GM19395 (cell line): Measurements from ENCODE around the gene PCDHA12.

Experiments used
- ATAC-seq: cut with Tn5 transposase; IDR thresholded peaks from one replicate; pipeline ENCODE4 v1.9.1; 2021; ENCODE audit warnings: mild to moderate bottlenecking, moderate library complexity; ENCODE audit not compliant: unreplicated experiment

The PCDHA12 gene

DNA sequence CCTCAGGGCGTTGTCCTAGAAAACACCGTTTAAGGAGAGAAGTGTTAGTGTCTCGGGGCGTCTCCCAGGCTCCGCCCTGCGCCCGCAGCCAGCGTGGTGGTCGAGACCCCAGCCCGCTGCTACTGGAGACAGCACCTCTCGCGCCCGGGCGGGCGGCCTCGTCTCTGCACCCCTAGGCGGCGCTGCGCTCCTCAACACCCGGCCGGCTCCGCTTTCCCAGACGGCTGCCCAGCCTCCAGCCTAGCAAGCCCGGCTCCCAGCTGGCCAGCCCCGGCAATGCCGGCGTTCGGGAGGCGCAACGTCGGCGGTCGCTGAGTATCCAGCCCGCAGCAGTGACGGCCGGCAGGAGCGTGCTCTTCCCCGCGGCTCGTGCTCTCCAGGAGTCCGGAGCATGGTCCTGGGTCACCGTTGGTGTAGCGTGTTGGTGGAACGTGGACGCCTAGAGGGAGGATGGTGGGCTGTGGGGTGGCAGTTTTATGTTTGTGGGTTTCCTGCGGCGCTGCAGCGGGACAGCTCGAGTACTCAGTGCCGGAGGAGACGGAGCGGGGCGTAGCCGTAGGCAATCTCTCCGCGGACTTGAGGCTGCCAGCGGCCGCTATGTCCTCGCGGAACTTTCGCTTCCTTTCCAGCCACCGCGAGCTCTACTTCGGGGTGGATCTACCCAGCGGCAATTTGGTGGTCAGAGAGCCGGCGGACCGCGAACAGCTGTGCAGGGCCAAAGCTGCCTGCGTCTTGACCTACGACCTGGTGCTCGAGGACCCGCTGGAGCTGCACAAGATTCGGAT is 51.5 kb downstream of the PCDHA12 start:
- no peak for ATAC-seq

DNA sequence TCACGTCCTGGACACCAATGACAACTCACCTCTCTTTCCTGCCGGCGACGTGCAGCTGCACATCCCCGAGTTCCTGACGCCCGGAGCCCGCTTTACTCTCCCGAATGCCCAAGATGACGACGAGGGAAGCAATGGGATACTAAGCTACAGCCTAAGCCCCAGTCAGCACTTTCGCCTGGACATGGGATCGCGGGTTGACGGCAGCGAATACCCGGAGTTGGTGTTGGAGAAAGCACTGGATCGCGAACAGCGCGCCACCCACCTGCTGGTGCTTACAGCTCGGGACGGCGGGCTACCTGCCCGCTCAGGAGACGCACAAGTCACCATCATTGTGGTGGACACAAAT is 52.1 kb downstream of the PCDHA12 start:
- ATAC-seq = no peak
